Measurements from ENCODE around the gene P2RX1. TPM values are rescaled to one million over a fixed set of nuclear protein-coding genes. Genes with fewer than 3 reads are reported as not detected.
A peak's percentile ranks its signal among the peaks of the same experiment; 100 is the strongest.

P2RX1 gene
- total and polyA plus RNA-seq, 12 donors = 0.27 to 2.6 (median 0.49) TPM

DNA sequence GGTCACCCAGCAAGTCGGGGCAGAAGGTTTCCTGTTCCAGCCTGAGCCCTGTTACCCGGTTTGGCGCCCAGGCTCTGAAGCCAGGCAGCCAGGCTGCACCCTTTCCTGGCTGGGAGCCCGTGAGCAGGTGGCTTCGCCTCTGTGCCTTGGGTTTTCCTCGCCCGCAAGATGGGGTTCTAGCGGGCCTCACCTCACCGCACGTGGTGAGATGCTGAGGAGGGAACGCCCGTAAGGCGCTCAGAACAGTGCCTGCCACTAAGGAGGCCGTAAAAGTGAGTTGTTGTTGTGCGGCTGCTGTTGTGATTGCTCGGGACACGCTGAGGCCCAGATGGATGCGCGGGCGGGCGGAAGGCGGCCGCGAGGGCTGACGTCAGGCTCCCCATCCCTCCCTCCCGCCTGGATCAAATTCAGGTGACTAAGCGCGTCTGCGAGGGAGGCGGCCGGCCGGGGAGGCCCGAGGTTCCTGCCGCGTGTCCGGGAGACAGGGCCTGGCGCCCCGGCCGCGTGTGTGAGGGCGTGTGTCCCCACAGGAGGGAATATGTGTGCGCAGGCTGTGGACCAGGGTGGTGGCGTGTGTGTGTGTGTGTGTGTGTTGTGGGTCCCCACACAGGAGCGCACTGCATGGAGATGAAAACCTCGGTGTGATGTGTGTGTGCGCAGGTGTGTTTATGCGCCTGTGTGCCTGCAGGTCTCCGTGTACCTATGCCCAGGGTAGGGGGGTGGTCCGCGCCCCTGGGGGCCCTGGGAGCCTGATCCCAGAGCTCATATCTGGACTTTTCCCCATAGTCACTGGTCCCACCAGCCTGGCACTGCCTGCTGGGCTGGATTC is 27.7 kb downstream of the P2RX1 start:
- Histone ChIP-seq H3K27me3 (no peaks in the 10 kb centered on the region), H3K4me1 (peaks cover 21 to 77% (median 65%) of the 10 kb centered on the region in 9 donors), H3K36me3 (peaks cover 0 to 18% (median 6%) of the 10 kb centered on the region in 9 donors), H3K27ac (peak overlapping the region in 9 of 10 donors; percentile 62 to 93 (median 82)), H3K4me3 (peak overlapping the region in 1 of 10 donors; percentile 3), H3K9me3 (no peaks in the 10 kb centered on the region)
- 58 to 62% methylated on average over 44 to 50 of the region's 50 CpGs for WGBS, 2 donors
- TF ChIP-seq, protein P1, sequence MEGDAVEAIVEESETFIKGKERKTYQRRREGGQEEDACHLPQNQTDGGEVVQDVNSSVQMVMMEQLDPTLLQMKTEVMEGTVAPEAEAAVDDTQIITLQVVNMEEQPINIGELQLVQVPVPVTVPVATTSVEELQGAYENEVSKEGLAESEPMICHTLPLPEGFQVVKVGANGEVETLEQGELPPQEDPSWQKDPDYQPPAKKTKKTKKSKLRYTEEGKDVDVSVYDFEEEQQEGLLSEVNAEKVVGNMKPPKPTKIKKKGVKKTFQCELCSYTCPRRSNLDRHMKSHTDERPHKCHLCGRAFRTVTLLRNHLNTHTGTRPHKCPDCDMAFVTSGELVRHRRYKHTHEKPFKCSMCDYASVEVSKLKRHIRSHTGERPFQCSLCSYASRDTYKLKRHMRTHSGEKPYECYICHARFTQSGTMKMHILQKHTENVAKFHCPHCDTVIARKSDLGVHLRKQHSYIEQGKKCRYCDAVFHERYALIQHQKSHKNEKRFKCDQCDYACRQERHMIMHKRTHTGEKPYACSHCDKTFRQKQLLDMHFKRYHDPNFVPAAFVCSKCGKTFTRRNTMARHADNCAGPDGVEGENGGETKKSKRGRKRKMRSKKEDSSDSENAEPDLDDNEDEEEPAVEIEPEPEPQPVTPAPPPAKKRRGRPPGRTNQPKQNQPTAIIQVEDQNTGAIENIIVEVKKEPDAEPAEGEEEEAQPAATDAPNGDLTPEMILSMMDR (IDR thresholded peaks at IDR 0.05) = peak in 1 of 9 donors; percentile 6
- DNase-seq (peak; percentile 72 to 86), ATAC-seq (peak; percentile 12 to 76 (median 44))
- intact Hi-C loops (cut with DNase I) = no loop called here

DNA sequence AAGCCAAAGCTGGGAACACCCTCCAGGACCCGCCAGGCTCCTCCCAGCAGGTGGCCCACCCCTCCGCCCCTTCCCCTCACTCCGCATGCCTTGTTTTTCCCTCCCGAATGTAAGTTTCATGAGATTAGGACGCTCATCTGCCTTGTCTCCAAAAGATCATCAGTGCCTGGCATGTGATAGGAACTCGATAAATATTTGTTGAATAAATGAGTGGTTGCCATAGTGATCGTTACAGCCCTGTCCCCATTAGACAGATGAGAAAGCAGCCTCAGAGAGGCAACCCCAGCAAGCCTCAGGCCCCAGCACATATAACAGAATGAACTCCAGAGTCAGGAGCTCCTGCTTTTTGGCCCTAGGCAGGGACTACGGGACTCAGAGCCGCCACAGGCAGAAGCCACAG is 28.5 kb downstream of the P2RX1 start:
- H3K27me3 ChIP-seq = no peaks in the 10 kb centered on the region
- intact Hi-C loops (cut with DNase I) = no loop called here
- DNase-seq (no peak), ATAC-seq (no peak)
- peaks cover 0 to 26% (median 6%) of the 10 kb centered on the region in 9 donors for H3K36me3 ChIP-seq
- H3K4me3 ChIP-seq = no peak overlapping the region
- H3K4me1 ChIP-seq = peaks cover 21 to 74% (median 61%) of the 10 kb centered on the region in 9 donors
- TF ChIP-seq, protein P1 (IDR thresholded peaks at IDR 0.05) = no peak
- H3K27ac ChIP-seq = peak overlapping the region in 9 of 10 donors; percentile 62 to 93 (median 82)
- no peaks in the 10 kb centered on the region for H3K9me3 ChIP-seq
- WGBS, 2 donors = 64 to 80% methylated on average over 9 of the region's 9 CpGs

DNA sequence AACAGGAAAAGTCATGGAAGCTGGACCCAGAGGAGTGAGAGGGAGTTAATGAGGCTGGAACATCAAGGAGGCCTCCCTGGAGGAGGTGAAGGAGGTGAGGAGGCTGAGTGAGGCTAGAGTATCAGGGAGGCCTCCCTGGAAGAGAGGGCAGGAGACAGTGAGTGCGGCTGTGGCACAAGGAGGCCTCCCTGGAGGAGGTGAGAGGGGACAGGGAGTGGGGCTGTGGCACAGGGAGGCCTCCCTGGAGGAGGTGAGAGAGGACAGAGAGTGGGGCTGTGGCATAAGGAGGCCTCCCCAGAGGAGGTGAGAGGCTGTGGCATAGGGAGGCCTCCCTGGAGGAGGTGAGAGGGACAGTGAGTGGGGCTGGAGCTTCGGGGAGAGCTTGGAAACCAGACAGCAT is 28.9 kb downstream of the P2RX1 start:
- DNase-seq (no peak), ATAC-seq (no peak)
- peak overlapping the region in 8 of 10 donors; percentile 32 to 93 (median 77) for H3K27ac ChIP-seq

DNA sequence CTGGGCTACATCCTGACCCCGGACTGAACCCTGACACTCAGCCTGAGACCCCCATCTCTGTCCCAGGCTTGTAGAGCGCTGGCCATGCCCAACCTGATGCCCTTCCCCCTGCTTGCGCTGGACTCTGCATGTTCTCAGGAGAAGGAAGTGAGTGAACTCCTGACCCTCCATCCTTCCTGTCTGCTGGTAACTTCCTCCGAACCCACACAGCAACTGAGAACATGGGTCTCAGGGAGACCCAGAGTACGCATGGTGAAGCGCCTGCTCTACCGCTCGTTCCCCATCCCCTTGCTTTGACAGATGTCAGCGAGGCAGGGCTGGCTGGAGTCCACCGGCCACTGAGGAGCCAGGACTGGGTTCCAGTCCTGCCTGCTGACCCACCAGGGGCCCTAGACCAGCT is 29.5 kb downstream of the P2RX1 start:
- peak overlapping the region in 7 of 10 donors; percentile 32 to 93 (median 79) for H3K27ac ChIP-seq
- H3K4me1 ChIP-seq = peaks cover 15 to 68% (median 52%) of the 10 kb centered on the region in 9 donors
- peak overlapping the region in 1 of 10 donors; percentile 5 for H3K4me3 ChIP-seq

More for the DNA sequence above, 28.9 kb downstream of the P2RX1 start:
- WGBS, 2 donors = 71 to 78% methylated on average over 2 of the region's 2 CpGs
- H3K36me3 ChIP-seq = peaks cover 0 to 30% (median 6%) of the 10 kb centered on the region in 9 donors
- H3K4me1 ChIP-seq = peaks cover 18 to 72% (median 58%) of the 10 kb centered on the region in 9 donors
- intact Hi-C loops (cut with DNase I) = no loop called here
- TF ChIP-seq, protein P1 (IDR thresholded peaks at IDR 0.05) = no peak
- no peaks in the 10 kb centered on the region for H3K9me3 ChIP-seq
- H3K27me3 ChIP-seq = no peaks in the 10 kb centered on the region
- H3K4me3 ChIP-seq = no peak overlapping the region

More for the DNA sequence above, 29.5 kb downstream of the P2RX1 start:
- ATAC-seq = peak in 6 of 8 donors; percentile 19 to 55 (median 35)
- no peaks in the 10 kb centered on the region for H3K9me3 ChIP-seq
- 62 to 65% methylated on average over 10 of the region's 10 CpGs for WGBS, 2 donors
- TF ChIP-seq, protein P1 (IDR thresholded peaks at IDR 0.05) = no peak
- peak in 1 of 2 donors; percentile 38 for DNase-seq
- intact Hi-C loops (cut with DNase I) = no loop called here
- H3K27me3 ChIP-seq = no peaks in the 10 kb centered on the region
- H3K36me3 ChIP-seq = peaks cover 0 to 36% (median 6%) of the 10 kb centered on the region in 9 donors
